Activated CD4-positive, alpha-beta T cell treated with anti-CD3 and anti-CD28 coated beads, Interleukin-10, Interleukin-2, amounts not matched to agents 100 ng/mL and 50 ng/mL, durations not matched to agents 16 hours and 8 hours (primary cell): Measurements from ENCODE around the gene CD83.
A peak's percentile ranks its signal among the peaks of the same experiment; 100 is the strongest.
"Not testable (repeated sequence)": the region's sequence is repeated elsewhere in the genome, so short reads cannot be mapped to it uniquely, and the experiment has no call there.

ENCODE experiments used
- DNase-seq: peaks from one replicate; pipeline ENCODE4 v3.0.0-alpha.2; 2020

Gene CD83

DNA sequence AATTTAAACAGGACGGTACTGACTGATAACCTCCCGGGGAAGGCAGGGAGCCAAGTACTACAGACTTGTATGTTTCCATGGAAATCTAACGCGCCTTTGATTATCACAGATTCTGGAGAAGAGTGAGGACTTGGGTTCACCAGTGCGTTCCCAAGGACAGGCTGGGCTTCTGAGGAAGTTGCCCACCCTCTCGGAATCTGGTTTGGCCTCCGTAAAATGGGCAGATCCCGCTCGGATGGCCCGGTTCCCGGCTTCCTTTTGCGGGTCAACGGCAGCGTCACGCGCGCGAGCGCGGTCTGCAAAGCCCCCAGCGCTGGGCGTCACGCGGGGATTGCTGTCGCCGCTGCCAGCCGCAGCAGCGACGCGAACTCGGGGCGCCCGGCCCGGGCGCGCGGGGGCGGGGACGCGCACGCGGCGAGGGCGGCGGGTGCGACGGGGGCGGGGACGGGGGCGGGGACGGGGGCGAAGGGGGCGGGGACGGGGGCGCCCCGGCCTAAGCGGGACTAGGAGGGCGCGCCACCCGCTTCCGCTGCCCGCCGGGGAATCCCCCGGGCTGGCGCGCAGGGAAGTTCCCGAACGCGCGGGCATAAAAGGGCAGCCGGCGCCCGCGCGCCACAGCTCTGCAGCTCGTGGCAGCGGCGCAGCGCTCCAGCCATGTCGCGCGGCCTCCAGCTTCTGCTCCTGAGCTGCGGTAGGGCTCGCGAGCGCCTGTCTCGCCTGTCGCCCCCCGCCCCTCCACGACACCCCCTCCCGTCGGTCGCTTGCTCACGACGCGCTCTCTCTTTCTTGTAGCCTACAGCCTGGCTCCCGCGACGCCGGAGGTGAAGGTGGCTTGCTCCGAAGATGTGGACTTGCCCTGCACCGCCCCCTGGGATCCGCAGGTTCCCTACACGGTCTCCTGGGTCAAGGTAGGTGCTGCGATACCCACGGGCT lies at the start of gene CD83:
CD83 (plus strand) TSS at position 615 of the 933 bp plus-strand sequence; CDS start at position 655, 40 bp downstream.
- peak; percentile 90 for DNase-seq

- peak; percentile 42 for DNase-seq
Observed at GRCh38 chr6:14068133-14068532, 49.4 kb upstream of the CD83 start.

- no peak for DNase-seq
Observed at GRCh38 chr6:14068623-14069022, 48.9 kb upstream of the CD83 start.

DNA sequence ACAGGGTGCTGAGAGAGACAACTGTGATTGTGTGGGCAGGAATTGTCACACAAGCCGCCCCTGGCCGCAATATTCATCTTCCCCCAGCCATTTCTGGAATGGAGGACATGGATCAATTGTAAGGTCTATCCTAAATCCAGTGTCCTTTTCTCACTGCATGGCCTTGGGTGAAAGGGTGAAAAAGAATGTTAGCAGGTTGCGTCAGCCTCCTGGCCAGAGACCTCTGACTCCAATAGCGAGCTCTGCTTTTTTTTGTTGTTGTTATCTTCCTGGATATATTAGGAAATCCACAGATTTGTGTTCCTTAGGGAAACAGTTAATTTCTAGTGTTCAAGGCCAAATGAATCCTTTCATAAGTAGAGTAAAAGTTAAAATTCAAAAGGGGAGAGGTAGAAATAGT lies 47.1 kb upstream of the CD83 start:
- no peak for DNase-seq

- peak; percentile 71 for DNase-seq
Observed at GRCh38 chr6:14072084-14072483, 45.5 kb upstream of the CD83 start.

GRCh38 chr6:14073561-14074354 lies 43.8 kb upstream of the CD83 start:
- not testable (repeated sequence) for DNase-seq

- DNase-seq, result no peak
Observed at GRCh38 chr6:14074476-14075094, 43.0 kb upstream of the CD83 start.

GRCh38 chr6:14075095-14075503 lies 42.5 kb upstream of the CD83 start:
- peak; percentile 69 for DNase-seq

DNA sequence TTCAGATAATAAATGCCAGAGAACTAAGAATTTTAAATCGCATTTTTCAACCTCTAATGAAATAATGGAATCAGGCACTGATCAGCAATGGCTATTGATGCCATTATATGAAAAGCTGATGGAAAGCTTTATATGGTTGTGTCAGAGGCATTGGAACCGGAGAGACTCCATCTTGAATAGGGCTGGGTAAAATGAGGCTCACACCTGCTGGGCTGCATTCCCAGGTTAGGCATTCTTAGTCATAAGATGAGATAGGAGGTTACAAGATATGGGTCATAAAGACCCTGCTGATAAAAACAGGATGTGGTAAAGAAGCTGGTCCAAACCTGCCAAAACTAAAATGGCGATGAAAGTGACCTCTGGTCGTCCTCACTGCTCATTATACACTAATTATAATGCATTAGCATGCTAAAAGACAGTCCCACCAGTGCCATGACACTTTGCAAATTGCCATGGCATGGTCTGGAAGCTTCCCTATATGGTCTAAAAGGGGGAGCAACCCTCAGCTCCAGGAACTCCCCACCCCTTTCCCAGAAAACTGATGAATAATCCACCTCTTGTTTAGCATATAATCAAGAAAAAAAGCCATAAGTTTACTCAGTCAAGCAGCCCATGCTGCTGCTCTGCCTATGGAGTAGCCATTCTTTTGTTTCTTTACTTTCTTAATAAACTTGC lies 40.2 kb upstream of the CD83 start:
- no peak for DNase-seq

GRCh38 chr6:14079433-14079832 lies 38.1 kb upstream of the CD83 start:
- no peak for DNase-seq

GRCh38 chr6:14079971-14080370 lies 37.6 kb upstream of the CD83 start:
- no peak for DNase-seq

GRCh38 chr6:14081126-14081525 lies 36.4 kb upstream of the CD83 start:
- DNase-seq, result no peak

DNA sequence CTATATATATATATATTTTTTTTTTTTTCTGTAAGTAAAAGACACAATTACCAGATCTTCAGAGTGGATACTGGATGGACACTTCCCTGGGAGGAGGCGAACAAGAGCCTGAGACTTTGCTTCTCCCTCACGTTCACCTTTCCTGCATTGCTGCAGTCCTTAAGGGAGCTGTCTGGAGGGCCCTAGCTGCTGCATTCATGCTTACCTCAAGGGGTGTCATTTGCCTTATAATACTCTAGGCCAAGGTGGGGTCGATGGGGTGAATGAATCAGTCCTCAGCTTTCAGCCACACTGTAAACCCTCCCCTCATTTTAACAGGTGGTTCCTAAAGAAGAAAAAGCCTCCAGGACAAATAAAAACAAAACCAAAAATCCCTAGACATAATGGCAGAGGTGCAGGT lies 34.8 kb upstream of the CD83 start:
- DNase-seq, result no peak

DNA sequence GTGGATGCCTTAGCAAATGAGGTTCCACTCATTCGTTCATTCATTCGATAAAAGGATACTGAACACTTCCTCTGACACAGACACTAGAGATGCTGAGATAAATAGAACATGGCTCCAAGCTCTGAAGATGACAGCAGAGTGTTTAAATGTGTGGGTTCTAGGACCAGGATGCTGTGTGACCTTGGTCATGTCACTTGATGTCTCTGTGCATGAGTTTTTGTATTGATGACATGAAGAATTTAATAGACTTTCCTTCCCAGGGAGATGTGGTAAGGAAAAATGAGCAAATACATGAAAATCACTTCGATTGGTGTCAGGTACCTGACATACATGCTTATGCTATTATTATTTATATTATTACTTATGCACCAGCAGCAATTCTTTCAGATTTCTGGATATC lies 34.3 kb upstream of the CD83 start:
- DNase-seq, result no peak

- DNase-seq, result no peak
Observed at GRCh38 chr6:14083751-14084150, 33.8 kb upstream of the CD83 start.

DNA sequence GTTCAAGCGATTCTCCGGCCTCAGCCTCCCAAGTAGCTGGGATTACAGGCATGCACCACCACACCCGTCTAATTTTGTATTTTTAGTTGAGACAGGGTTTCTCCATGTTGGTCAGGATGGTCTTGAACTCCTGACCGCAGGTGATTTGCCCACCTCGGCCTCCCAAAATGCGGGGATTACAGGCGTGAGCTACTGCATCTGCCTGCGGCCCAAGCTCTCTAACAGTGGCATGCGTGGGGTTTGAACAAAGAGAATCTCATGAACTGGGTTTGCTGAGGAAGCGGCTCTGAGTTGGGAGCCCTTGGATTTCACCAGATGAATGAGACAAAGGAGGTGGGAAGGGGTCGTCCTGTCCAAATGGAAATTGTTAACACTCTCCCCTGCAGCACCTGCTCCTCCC lies 33.2 kb upstream of the CD83 start:
- no peak for DNase-seq

- DNase-seq, result no peak
Observed at GRCh38 chr6:14085176-14085787, 32.3 kb upstream of the CD83 start.

DNA sequence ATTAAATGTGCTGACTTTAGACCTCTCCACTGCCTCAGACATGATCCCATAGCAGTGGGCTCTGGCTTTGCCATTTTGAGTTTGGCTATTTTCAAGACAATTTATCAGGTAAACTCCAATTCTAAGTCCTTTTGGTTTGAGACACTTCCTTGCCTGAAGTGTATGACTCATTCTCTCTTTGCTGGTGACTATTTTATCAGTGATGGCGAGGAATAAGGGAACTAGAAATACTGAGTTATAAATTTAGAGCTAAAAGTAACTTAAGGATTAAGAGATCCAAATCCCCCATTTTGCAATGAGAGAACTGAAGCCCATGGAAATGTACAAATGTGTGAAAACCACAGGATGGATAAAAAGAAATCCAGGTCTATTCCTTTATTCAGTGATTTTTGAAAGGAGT lies 30.9 kb upstream of the CD83 start:
- DNase-seq, result no peak

GRCh38 chr6:14088600-14089192 lies 28.9 kb upstream of the CD83 start:
- DNase-seq, result no peak

- no peak for DNase-seq
Observed at GRCh38 chr6:14089224-14089623, 28.3 kb upstream of the CD83 start.

GRCh38 chr6:14091339-14091978 lies 26.1 kb upstream of the CD83 start:
- no peak for DNase-seq
